HFF-Myc (cell line): ENCODE data around the gene UGT1A4.

ENCODE experiments used
- DNase-seq: peaks from one replicate; pipeline ENCODE4 v3.0.0-alpha.2; 2011; ENCODE audit warnings: low read depth; ENCODE audit errors: extremely low read depth
- H3K4me3 ChIP-seq: replicated peaks from 2 replicates; pipeline ENCODE4 v1.5.1; 2011; ENCODE audit warnings: low read depth, mild to moderate bottlenecking, control low read depth, low read length
- TF ChIP-seq, protein P1 (sequence below): IDR thresholded peaks from 2 replicates; pipeline ENCODE4 v1.5.1; 2012; ENCODE audit warnings: mild to moderate bottlenecking, low read depth, low read length, control low read depth; ENCODE audit errors: missing control alignments

The UGT1A4 gene

DNA sequence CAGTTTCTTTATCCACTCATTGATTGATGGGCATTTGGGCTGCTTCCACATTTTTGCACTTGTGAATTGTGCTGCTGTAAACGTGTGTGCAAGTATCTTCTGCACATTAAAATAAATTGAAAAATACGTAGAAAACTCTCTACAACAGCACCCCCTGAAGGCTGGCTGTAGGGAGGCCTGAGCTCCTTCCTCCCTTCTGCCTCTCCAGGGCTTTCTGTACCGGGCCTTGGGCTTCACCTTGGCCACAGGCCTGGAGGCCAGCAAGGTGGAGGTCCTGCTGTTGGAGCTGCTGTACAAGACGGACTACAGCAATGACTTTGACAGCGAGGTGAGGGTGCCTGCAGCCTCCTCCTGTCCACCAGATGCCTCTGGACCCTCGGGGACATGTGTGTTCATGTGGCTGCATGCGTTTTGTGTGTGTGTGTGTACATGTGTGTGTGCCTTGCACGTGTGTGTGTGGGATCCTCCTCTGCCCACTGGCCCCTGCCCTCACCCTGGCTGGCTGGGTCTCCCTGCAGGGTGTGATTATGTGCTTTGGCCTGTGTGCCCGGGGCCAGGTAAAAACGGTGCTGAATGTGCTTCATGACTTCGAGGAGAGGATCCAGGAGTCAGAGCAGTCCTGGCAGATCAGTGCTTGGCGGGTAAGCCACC, 88.8 kb downstream of the UGT1A4 start:
- TF ChIP-seq, protein P1, sequence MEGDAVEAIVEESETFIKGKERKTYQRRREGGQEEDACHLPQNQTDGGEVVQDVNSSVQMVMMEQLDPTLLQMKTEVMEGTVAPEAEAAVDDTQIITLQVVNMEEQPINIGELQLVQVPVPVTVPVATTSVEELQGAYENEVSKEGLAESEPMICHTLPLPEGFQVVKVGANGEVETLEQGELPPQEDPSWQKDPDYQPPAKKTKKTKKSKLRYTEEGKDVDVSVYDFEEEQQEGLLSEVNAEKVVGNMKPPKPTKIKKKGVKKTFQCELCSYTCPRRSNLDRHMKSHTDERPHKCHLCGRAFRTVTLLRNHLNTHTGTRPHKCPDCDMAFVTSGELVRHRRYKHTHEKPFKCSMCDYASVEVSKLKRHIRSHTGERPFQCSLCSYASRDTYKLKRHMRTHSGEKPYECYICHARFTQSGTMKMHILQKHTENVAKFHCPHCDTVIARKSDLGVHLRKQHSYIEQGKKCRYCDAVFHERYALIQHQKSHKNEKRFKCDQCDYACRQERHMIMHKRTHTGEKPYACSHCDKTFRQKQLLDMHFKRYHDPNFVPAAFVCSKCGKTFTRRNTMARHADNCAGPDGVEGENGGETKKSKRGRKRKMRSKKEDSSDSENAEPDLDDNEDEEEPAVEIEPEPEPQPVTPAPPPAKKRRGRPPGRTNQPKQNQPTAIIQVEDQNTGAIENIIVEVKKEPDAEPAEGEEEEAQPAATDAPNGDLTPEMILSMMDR, result peak; percentile 14
- no peak for DNase-seq
- no peak overlapping the region for H3K4me3 ChIP-seq

DNA sequence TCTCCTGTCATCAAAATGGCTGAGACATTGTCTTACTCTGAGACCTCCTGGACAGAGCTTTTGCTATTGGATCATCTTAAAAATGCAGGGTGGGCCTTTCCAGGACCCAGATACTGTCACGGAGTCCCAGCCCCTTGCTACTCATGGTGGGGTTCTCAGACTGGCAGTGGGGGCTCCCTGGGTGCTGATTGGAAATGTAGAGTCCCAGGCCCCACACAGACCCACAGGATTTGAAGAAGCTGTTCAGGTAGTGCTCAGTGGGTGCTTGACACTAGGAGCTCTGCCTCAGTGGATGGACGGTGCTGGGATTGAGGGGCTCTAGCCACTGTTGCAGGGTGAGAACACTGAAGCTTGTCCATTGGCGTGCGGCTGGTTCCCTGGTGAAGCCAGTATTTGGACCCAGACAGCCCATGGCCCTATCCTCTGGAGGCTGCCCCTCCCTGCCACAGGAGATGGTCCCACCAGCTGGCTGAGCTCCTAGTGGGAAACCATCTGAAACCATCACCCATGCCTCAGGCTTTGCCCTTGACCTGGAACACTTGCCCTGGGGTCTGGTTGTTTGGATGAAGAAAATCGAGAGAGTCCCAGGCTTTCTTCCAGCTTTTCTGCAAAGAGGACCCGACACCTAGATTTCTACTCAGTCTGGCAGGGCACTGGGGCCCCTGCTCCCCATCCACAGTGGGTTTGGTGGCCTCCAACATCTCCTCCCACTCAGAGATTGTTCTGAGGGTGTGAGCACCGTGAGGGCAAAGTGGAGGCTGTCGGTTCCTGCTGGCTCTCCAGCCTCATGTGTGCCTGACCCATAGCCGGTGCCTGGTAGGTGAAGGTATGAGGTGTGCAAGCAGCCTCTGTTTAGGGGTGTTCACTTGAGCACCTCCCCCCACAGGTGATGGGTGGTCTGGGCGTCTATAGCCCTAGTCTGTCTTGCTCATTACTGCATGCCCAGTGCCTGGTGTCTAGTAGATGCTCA, 89.7 kb downstream of the UGT1A4 start:
- TF ChIP-seq, protein P1, result no peak
- no peak overlapping the region for H3K4me3 ChIP-seq
- DNase-seq, result no peak

DNA sequence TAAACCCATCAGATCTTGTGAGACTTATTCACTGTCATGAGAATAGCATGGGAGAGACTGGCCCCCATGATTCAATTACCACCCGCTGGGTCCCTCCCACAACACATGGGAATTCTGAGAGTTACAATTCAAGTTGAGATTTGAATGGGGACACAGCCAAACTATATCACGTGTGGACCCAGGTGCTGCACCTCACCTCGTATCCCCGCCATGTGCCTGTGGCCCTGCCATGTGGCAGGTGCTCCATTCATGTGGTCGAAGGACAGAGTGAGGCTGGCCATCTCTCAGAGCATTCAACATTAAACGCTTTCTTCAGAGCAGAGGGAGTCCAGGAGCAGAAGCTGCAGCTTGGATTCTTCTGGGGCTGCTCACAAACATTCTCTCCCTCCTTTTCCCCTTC, 91.8 kb downstream of the UGT1A4 start:
- H3K4me3 ChIP-seq, result no peak overlapping the region
- TF ChIP-seq, protein P1, result no peak
- no peak for DNase-seq

DNA sequence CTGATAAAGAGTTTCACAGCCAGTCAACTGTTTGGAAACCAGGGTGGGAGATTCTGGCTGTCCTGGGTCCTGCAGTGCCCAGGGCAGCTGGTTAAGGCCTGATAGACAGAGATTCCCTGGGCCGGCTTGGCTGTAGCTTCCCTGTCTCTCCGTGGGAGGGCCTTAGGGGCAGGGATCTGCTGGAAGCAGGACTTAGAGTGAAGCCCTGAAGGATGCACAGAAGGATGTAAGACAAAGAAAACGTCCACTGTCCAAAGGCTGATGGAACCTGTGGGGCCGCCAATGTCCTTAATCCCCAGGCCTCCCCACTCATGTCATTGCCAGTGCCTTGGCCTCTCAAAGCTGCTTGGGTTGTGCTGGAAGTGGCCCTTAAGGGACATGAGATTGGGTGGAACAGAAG, 92.6 kb downstream of the UGT1A4 start:
- TF ChIP-seq, protein P1, result no peak
- no peak for DNase-seq
- H3K4me3 ChIP-seq, result no peak overlapping the region

DNA sequence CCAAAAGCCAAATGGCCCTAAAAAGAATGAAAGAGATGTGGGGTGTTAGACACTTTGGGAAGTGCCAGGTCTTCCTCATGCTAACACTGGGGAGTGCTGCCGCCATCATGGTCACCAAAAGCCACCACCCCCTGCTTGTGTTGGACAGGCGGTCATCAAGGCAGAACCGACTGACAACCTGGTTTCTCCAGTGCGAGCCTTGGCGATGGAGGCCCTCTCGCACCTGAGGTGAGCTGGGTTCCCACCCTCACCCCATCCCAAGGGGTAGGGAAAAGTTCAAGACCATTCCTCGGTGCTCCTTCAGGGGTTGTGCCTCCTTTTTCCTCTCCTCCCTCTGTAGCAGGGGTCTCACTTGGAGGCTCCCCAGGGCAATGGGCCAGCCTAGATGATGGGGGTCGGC, 93.2 kb downstream of the UGT1A4 start:
- no peak overlapping the region for H3K4me3 ChIP-seq
- DNase-seq, result no peak
- TF ChIP-seq, protein P1, result no peak

DNA sequence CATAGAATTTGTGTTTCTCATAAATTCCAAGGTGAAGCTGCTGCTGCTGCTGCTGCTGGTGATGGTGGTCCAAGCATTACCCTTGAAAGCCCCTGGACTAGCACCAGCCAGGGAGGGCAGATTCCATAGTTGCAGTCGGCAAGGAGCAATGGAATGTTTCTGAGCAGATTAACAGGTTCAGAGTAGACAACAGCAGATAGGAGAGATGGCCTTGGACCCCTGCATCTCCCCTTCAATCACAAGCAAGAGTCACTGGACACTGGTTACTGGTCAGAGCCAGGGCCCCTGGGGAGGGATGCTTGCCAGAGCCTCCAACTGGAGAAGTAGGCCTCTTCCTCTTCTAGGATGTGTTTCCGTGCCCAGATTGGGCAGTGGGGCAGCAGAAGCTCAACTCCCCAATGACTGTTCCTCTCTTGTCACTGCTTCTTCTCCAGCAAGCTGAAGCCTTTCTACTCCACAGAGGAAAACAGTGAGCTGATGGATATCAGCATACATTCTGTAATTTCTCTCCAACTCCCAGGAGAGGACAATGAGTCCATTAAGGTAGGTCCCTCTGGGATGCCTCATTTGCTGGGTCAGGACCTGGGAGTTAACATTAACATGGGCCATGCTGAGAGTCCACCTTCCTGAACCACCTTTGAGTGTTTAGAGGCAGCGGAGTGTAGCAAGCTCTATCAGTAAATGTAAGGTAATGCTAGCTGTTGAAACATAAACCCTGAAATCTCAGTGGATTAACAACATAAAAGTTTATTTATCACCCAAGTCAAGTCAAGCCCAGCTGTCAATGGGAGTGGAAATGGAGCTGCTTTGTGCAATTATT, 94.9 kb downstream of the UGT1A4 start:
- no peak overlapping the region for H3K4me3 ChIP-seq
- DNase-seq, result no peak
- TF ChIP-seq, protein P1, result no peak
